ENCODE data around the gene LDLR.
"Not testable (repeated sequence)": the region's sequence is repeated elsewhere in the genome, so short reads cannot be mapped to it uniquely, and the experiment has no call there.

LDLR gene

GRCh38 chr19:11106477-11106876 is 17.2 kb downstream of the LDLR start:
- DNase-seq: no peak

GRCh38 chr19:11108746-11109145 is 19.5 kb downstream of the LDLR start:
- DNase-seq: no peak

- DNase-seq: no peak
Observed at GRCh38 chr19:11111117-11111770, 22.0 kb downstream of the LDLR start.

- no peak for DNase-seq
Observed at GRCh38 chr19:11111771-11112144, 22.5 kb downstream of the LDLR start.

- DNase-seq: no peak
Observed at GRCh38 chr19:11113140-11113708, 24.0 kb downstream of the LDLR start.

- no peak for DNase-seq
Observed at GRCh38 chr19:11115042-11115441, 25.8 kb downstream of the LDLR start.

GRCh38 chr19:11115895-11116446 is 26.7 kb downstream of the LDLR start:
- DNase-seq: no peak

GRCh38 chr19:11116507-11116906 is 27.2 kb downstream of the LDLR start:
- DNase-seq: no peak

GRCh38 chr19:11121963-11122362 is 32.7 kb downstream of the LDLR start:
- not testable (repeated sequence) for DNase-seq

- no peak for DNase-seq
Observed at GRCh38 chr19:11123114-11123513, 33.9 kb downstream of the LDLR start.

- DNase-seq: not testable (repeated sequence)
Observed at GRCh38 chr19:11124157-11124556, 34.9 kb downstream of the LDLR start.

- DNase-seq: no peak
Observed at GRCh38 chr19:11125994-11126685, 36.9 kb downstream of the LDLR start.

GRCh38 chr19:11127905-11128304 is 38.6 kb downstream of the LDLR start:
- no peak for DNase-seq

GRCh38 chr19:11130824-11131455 is 41.7 kb downstream of the LDLR start:
- DNase-seq: no peak

- DNase-seq: no peak
Observed at GRCh38 chr19:11131471-11131870, 42.2 kb downstream of the LDLR start.

- DNase-seq: no peak
Observed at GRCh38 chr19:11136400-11137101, 47.3 kb downstream of the LDLR start.

- no peak for DNase-seq
Observed at GRCh38 chr19:11137542-11138384, 48.5 kb downstream of the LDLR start.

- DNase-seq: no peak
Observed at GRCh38 chr19:11138601-11139300, 49.5 kb downstream of the LDLR start.

GRCh38 chr19:11140023-11140538 is 50.8 kb downstream of the LDLR start:
- not testable (repeated sequence) for DNase-seq

GRCh38 chr19:11140896-11141295 is 51.6 kb downstream of the LDLR start:
- no peak for DNase-seq

GRCh38 chr19:11141937-11142527 is 52.8 kb downstream of the LDLR start:
- DNase-seq: no peak
